Chondrocyte (in vitro differentiated cells): Measurements from ENCODE around the gene CAPN12. TPM values are rescaled to one million over a fixed set of nuclear protein-coding genes. Genes with fewer than 3 reads are reported as not detected.

Experiments used
- DNase-seq: peaks from one replicate; pipeline ENCODE4 v3.0.0; 2021; ENCODE audit warnings: mixed read lengths, low spot score
- H3K27ac Mint-ChIP-seq: one replicate; pipeline ENCODE4 v1.8.0; 2021; ENCODE audit warnings: mild to moderate bottlenecking, moderate library complexity, mixed read lengths; ENCODE audit not compliant: unreplicated experiment
- H3K27me3 Mint-ChIP-seq: 2 replicates; pipeline ENCODE4 v1.8.0; 2021; ENCODE audit warnings: low read depth, mixed read lengths
- H3K36me3 Mint-ChIP-seq: 2 replicates; pipeline ENCODE4 v1.8.0; 2021; ENCODE audit warnings: low read depth, mixed read lengths
- H3K4me1 Mint-ChIP-seq: 2 replicates; pipeline ENCODE4 v1.8.0; 2021; ENCODE audit warnings: low read depth, mild to moderate bottlenecking, mixed read lengths
- H3K4me3 Mint-ChIP-seq: one replicate; pipeline ENCODE4 v1.8.0; 2021; ENCODE audit warnings: mild to moderate bottlenecking, moderate library complexity, mixed read lengths; ENCODE audit not compliant: unreplicated experiment
- H3K9me3 Mint-ChIP-seq: 2 replicates; pipeline ENCODE4 v1.8.0; 2021; ENCODE audit warnings: low read depth, mixed read lengths
- CTCF ChIP-seq: fragments of 200-600 bp; sonication (generic); IDR thresholded peaks from 2 replicates; pipeline ENCODE4 v1.5.0; 2021; ENCODE audit warnings: antibody characterized with exemption, mild to moderate bottlenecking, moderate library complexity
- total RNA-seq: library from RNA; stranded (reverse); gene quantifications from 3 replicates; pipeline ENCODE4 v1.2.1, GENCODE V29; 2021

CAPN12 gene
- total RNA-seq, 1 donor from 2014 or later = 0.40 TPM

GRCh38 chr19:38718747-38719543, 25.3 kb downstream of the CAPN12 start:
- no peaks in the 10 kb centered on the region for H3K27me3 Mint-ChIP-seq
- peak overlapping the region; percentile 95 for H3K27ac Mint-ChIP-seq
- no peaks in the 10 kb centered on the region for H3K9me3 Mint-ChIP-seq
- peaks cover 44% of the 10 kb centered on the region for H3K4me1 Mint-ChIP-seq
- H3K4me3 Mint-ChIP-seq = peak overlapping the region; percentile 47
- peak; percentile 84 for TF ChIP-seq CTCF
- no peak for DNase-seq
- peaks cover 34% of the 10 kb centered on the region for H3K36me3 Mint-ChIP-seq

GRCh38 chr19:38717855-38718254, 26.4 kb downstream of the CAPN12 start:
- H3K4me1 Mint-ChIP-seq = peaks cover 51% of the 10 kb centered on the region
- H3K4me3 Mint-ChIP-seq = no peak overlapping the region
- no peaks in the 10 kb centered on the region for H3K9me3 Mint-ChIP-seq
- DNase-seq = no peak
- peaks cover 35% of the 10 kb centered on the region for H3K36me3 Mint-ChIP-seq
- no peaks in the 10 kb centered on the region for H3K27me3 Mint-ChIP-seq
- TF ChIP-seq CTCF = no peak
- H3K27ac Mint-ChIP-seq = peak overlapping the region; percentile 59

- peaks cover 49% of the 10 kb centered on the region for H3K4me1 Mint-ChIP-seq
- no peaks in the 10 kb centered on the region for H3K27me3 Mint-ChIP-seq
- H3K36me3 Mint-ChIP-seq = peaks cover 34% of the 10 kb centered on the region
- no peak overlapping the region for H3K4me3 Mint-ChIP-seq
- DNase-seq = no peak
- H3K9me3 Mint-ChIP-seq = no peaks in the 10 kb centered on the region
- TF ChIP-seq CTCF = no peak
- no peak overlapping the region for H3K27ac Mint-ChIP-seq
Measured at GRCh38 chr19:38717051-38717450, 27.2 kb downstream of the CAPN12 start.

GRCh38 chr19:38715555-38715954, 28.7 kb downstream of the CAPN12 start:
- TF ChIP-seq CTCF = no peak
- DNase-seq = no peak
- no peaks in the 10 kb centered on the region for H3K9me3 Mint-ChIP-seq
- peaks cover 59% of the 10 kb centered on the region for H3K4me1 Mint-ChIP-seq
- no peak overlapping the region for H3K4me3 Mint-ChIP-seq
- H3K27me3 Mint-ChIP-seq = no peaks in the 10 kb centered on the region
- H3K27ac Mint-ChIP-seq = peak overlapping the region; percentile 12
- peaks cover 42% of the 10 kb centered on the region for H3K36me3 Mint-ChIP-seq

GRCh38 chr19:38714354-38714778, 29.9 kb downstream of the CAPN12 start:
- no peaks in the 10 kb centered on the region for H3K9me3 Mint-ChIP-seq
- no peak for DNase-seq
- H3K4me3 Mint-ChIP-seq = no peak overlapping the region

More at GRCh38 chr19:38714354-38714778, 29.9 kb downstream of the CAPN12 start:
- H3K27me3 Mint-ChIP-seq = no peaks in the 10 kb centered on the region
- H3K4me1 Mint-ChIP-seq = peaks cover 53% of the 10 kb centered on the region
- TF ChIP-seq CTCF = no peak
- peaks cover 51% of the 10 kb centered on the region for H3K36me3 Mint-ChIP-seq
- H3K27ac Mint-ChIP-seq = peak overlapping the region; percentile 90
